ENCODE data around the gene CCNY. TPM values are rescaled to one million over a fixed set of nuclear protein-coding genes. Genes with fewer than 3 reads are reported as not detected.
"Not testable (repeated sequence)": the region's sequence is repeated elsewhere in the genome, so short reads cannot be mapped to it uniquely, and the experiment has no call there.

Gene CCNY
- total RNA-seq, 2 donors from 2014 or later = 54.9 to 60.8 TPM

DNA sequence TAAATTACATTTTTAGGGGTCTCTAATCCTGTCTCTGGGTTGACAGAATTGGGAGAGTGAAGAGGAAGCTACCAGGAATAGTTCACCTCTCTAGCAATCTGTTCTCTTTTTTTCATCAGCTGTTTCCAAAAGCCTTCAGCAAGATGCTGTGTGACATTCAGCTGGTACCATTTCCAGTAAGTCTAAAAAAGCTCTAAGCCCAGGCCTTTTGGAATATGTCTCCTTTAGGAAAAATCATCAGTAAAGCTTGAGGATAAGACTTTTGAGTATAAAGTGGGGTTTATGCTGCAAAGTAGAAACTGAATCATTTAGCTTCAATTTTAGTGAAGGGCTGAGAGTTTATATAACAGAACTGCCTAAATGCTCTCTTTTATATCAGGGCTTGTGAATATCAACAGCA lies 81.5 kb downstream of the CCNY start:
- Mint-ChIP-seq H3K27me3 (no peaks in the 10 kb centered on the region), H3K36me3 (no peaks in the 10 kb centered on the region), H3K9me3 (no peaks in the 10 kb centered on the region), H3K27ac (no peak overlapping the region), H3K4me3 (no peak overlapping the region), H3K4me1 (ENCODE audit: low read depth in 2 of 2) (peaks cover 48 to 50% of the 10 kb centered on the region in 2 donors)
- DNase-seq (ENCODE audit: low spot score) (no peak), ATAC-seq (no peak)

DNA sequence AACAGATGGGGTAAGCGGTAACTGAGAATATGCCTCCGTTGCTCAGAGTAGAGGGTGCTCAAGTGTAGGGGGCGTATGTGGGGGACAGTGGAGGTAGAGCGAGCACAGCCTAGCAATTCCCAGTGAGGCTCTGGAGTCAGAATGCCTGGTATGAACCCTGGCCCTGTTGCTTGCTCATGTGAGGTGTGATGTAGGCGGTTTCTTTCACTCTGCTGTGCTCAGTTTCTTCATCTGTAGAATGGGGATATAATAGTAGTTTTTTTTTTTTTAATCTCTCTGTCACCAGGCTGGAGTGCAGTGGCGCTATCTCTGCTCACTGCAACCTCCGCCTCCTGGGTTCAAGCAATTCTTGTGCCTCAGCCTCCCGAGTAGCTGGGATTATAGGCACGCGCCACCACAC lies 82.3 kb downstream of the CCNY start:
- not testable (repeated sequence) for H3K36me3 Mint-ChIP-seq; ATAC-seq; H3K27ac Mint-ChIP-seq; H3K4me3 Mint-ChIP-seq; DNase-seq (ENCODE audit: low spot score); H3K27me3 Mint-ChIP-seq; H3K9me3 Mint-ChIP-seq
- peaks cover 48 to 50% of the 10 kb centered on the region in 2 donors for H3K4me1 Mint-ChIP-seq (ENCODE audit: low read depth in 2 of 2)

DNA sequence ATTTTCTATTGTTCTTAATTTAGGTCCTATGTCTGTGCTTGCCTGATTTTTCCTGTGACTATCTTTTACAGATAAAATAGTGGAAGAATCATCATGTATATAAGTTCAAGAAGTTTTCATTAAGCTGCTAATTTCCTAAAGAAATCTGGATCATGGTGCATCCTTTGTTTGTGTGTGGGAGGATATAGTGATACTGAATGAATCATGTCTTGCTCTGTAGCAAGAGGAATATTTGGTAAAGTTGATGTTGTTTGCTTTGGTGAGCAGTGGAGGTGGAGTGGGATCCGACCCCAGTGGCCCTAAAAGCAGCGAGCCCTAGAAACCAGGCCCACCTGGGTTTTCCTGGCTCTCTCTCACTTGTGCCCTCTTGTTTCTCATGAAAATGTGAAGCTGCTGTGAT lies 83.7 kb downstream of the CCNY start:
- H3K9me3 Mint-ChIP-seq = no peaks in the 10 kb centered on the region
- peaks cover 39 to 40% of the 10 kb centered on the region in 2 donors for H3K4me1 Mint-ChIP-seq (ENCODE audit: low read depth in 2 of 2)
- H3K4me3 Mint-ChIP-seq = no peak overlapping the region
- ATAC-seq (no peak), DNase-seq (ENCODE audit: low spot score) (no peak)
- no peaks in the 10 kb centered on the region for H3K36me3 Mint-ChIP-seq
- no peaks in the 10 kb centered on the region for H3K27me3 Mint-ChIP-seq
- no peak overlapping the region for H3K27ac Mint-ChIP-seq

DNA sequence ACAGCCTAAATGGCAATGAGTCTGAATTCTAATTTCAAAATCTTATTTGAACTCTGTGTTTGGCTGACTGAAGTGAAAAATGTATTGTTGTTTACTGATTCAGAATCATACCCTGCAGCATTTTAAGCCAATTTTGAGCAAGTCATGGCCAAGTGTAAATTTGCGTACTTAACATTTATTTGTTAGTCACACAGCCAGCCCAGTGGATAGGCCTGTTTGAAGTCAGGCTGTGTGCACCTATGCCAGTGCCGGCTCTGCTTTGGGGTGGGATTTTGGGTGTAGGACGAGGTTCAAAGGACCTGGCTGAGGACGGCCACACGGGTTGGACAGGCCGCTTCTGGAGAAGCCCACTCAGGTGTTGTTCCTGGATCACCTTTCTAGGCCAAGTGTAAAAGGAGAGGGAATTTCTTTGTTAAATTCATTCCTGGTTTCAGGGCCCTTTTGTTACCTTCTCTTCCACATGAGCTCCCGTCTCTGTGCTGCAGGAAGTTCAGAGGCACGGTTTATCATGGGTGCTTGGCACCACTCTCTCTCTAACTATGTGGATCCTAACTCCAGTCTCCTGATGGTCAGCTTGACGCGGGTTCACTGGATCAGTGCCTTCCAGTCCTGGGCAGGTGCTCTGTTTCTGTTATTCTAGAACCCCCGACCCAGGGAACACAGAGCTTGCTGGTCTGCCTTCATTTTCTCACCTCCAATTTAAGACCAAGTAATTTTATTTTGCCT lies 84.7 kb downstream of the CCNY start:
- Mint-ChIP-seq H3K4me1 (ENCODE audit: low read depth in 2 of 2) (peaks cover 36 to 38% of the 10 kb centered on the region in 2 donors), H3K4me3 (no peak overlapping the region), H3K9me3 (no peaks in the 10 kb centered on the region), H3K27ac (no peak overlapping the region), H3K36me3 (no peaks in the 10 kb centered on the region), H3K27me3 (no peaks in the 10 kb centered on the region)
- no peak for DNase-seq (ENCODE audit: low spot score)
- ATAC-seq = no peak

DNA sequence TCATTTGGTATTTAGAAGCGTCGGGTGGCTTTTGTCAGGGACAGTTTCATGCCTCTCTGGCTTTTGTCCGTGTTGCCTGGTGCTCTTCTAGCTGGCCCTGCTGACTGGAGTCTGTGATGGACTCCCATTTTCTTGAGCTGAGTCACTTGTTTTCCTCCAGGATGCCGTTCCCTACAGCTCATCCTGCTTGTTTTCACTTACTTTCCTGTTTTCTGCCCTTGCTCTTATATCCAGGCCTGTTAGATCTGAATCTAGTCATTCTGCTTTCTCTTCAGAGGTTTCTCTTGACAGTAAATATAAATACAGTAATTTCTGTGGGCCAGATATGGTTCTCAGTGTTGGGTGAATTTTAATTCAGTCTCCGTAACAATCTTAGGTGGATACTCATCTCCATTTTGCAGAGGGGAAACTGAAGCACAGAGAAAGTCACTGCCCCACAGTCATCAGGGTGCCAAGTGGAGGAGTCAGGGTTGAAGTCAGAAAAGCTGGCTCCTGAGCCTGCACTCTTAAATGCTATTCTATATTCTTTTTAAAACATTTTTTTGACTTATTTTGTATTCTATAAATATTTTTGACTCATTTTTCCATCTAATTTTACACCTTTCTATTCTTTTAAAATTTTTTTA lies 85.4 kb downstream of the CCNY start:
- DNase-seq (ENCODE audit: low spot score) (no peak), ATAC-seq (no peak)
- H3K36me3 Mint-ChIP-seq = no peaks in the 10 kb centered on the region
- H3K9me3 Mint-ChIP-seq = no peaks in the 10 kb centered on the region
- no peak overlapping the region for H3K4me3 Mint-ChIP-seq
- no peak overlapping the region for H3K27ac Mint-ChIP-seq
- H3K27me3 Mint-ChIP-seq = no peaks in the 10 kb centered on the region
- H3K4me1 Mint-ChIP-seq (ENCODE audit: low read depth in 2 of 2) = peaks cover 35 to 37% of the 10 kb centered on the region in 2 donors

DNA sequence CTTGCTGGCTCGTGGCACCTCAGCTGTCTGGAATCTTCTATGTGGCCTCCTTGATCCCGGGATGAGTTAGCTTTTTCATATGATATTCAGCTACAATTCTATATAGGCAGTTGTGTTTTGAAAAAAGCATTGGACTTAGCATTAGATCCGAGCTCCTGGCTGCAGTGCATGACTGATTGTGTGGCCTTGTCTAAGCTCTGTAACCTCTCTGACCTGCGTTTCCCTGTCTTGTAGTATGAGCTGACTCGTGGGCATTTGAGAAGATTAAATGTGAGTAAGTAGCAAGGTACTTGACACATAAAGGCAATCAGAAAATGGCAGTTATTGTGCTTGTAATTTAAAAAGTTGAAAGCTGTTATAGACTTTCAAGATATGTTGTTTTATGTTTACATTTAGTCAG lies 85.9 kb downstream of the CCNY start:
- H3K4me3 Mint-ChIP-seq = no peak overlapping the region
- DNase-seq (ENCODE audit: low spot score) = no peak
- no peak for ATAC-seq
- no peaks in the 10 kb centered on the region for H3K9me3 Mint-ChIP-seq
- H3K27ac Mint-ChIP-seq = no peak overlapping the region
- peaks cover 36 to 39% of the 10 kb centered on the region in 2 donors for H3K4me1 Mint-ChIP-seq (ENCODE audit: low read depth in 2 of 2)
- no peaks in the 10 kb centered on the region for H3K27me3 Mint-ChIP-seq
- no peaks in the 10 kb centered on the region for H3K36me3 Mint-ChIP-seq

DNA sequence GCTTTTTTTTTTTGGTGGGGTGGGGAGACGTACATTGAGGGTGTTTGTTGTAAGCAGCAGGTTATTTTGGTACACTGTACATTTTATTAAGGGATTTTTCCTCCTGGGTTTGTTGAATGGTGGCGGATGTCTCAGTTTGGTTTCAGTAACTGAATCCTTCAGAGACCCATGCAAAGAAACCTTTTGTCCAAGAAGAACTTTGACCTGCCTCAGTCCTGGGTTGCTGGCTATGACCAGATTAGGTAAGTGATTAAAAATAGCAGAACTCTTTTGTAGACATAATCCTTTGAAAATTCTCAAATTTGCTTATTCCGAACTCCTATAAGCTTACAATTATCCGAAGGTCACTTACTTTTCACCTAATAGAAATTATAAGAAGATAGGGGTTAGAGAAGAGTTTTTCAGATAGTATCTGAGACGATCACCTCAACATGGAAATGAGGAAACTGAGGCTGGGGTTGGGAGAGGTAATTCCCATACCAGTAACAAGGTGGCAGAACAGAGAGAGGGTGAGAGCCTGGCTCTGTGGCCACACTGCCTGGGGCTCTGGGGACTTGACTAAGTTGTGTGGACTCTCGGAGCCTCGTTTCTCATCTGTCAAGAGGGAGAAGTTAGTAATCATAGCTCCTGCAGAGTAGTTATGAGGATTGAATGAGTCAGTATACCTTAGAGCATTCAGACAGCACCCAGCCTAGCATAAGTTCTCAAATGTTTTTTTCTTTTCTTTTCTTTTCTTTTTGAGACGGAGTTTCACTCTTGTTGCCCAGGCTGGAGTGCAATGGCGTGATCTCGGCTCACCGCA lies 87.4 kb downstream of the CCNY start:
- no peak overlapping the region for H3K4me3 Mint-ChIP-seq
- H3K36me3 Mint-ChIP-seq = no peaks in the 10 kb centered on the region
- peaks cover 44 to 45% of the 10 kb centered on the region in 2 donors for H3K4me1 Mint-ChIP-seq (ENCODE audit: low read depth in 2 of 2)
- H3K27ac Mint-ChIP-seq = no peak overlapping the region
- no peak for DNase-seq (ENCODE audit: low spot score)
- no peaks in the 10 kb centered on the region for H3K27me3 Mint-ChIP-seq
- H3K9me3 Mint-ChIP-seq = no peaks in the 10 kb centered on the region
- no peak for ATAC-seq

DNA sequence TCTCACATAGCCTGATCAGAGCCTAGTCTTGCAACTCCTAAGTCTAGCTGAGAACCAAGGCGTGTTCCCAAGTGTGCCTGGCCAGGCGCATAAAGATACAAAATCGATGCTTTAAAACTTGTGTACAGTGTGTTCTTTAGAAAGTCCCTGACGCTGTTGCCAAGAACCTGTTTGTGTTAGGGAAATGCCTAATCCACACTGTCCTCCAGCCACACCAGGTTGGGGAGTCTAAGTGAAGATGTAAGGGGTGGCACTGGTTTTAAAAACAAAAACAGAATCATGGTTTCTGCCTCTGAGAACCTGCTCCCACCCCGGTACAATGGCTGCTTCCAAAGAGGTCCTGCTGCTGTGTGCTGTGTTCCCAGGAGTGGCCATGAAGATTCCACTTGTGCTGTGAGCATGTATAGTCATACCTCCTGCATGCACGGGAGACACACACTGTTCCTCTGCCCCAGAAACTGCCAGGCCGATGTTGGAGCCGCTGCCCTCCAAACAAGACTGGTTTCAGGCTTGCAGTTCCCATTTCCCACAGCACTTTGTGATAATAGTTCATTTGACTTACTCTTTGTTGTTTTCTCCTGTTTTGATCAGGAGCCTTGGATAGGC lies 88.5 kb downstream of the CCNY start:
- no peak overlapping the region for H3K27ac Mint-ChIP-seq
- H3K36me3 Mint-ChIP-seq = no peaks in the 10 kb centered on the region
- ATAC-seq (no peak), DNase-seq (ENCODE audit: low spot score) (no peak)
- no peaks in the 10 kb centered on the region for H3K9me3 Mint-ChIP-seq
- H3K4me3 Mint-ChIP-seq = no peak overlapping the region
- H3K27me3 Mint-ChIP-seq = no peaks in the 10 kb centered on the region
- H3K4me1 Mint-ChIP-seq (ENCODE audit: low read depth in 2 of 2) = peaks cover 39 to 42% of the 10 kb centered on the region in 2 donors

DNA sequence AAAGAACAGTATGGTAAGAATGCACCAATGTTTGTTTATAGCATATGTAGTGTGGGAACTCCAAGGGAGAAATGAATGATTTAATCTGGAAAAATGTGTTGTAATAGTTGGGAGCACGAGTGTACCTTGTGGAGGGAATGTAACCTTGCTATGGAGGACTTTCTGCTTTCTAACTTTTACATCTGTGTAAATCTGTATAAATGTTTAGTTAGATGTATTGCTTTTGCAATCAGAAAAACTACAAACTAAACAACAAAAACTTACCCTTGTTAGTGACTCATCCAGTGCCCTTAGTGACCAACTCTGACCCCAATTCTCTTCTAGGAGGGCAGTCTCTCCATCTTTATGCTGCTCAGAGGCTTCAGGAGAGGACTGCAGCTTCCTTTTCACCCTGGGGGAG lies 89.3 kb downstream of the CCNY start:
- no peak overlapping the region for H3K27ac Mint-ChIP-seq
- H3K4me1 Mint-ChIP-seq (ENCODE audit: low read depth in 2 of 2) = peaks cover 33 to 41% of the 10 kb centered on the region in 2 donors
- DNase-seq (ENCODE audit: low spot score) (no peak), ATAC-seq (no peak)
- no peak overlapping the region for H3K4me3 Mint-ChIP-seq
- no peaks in the 10 kb centered on the region for H3K9me3 Mint-ChIP-seq
- no peaks in the 10 kb centered on the region for H3K36me3 Mint-ChIP-seq
- H3K27me3 Mint-ChIP-seq = no peaks in the 10 kb centered on the region

DNA sequence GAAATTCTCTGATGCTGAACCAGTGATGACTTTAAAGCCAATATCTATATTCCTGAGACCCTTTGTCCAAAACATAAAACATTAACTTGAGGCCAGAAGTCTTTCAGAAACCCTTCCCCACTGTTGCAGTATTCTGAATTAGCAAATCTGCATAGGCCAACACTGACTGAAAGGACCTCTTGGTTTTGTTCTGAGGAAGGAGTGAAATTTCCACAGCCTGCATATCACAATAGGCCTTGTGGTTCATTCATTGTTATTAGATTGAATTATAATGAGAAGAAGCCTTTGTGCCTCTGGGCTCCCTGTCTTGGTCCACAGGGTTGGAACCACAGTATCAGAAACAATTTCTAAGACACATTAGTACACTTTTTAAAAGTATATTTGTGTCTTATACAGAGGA lies 90.3 kb downstream of the CCNY start:
- Mint-ChIP-seq H3K4me1 (ENCODE audit: low read depth in 2 of 2) (peaks cover 32 to 39% of the 10 kb centered on the region in 2 donors), H3K9me3 (no peaks in the 10 kb centered on the region), H3K4me3 (no peak overlapping the region), H3K27me3 (no peaks in the 10 kb centered on the region), H3K36me3 (no peaks in the 10 kb centered on the region), H3K27ac (peak overlapping the region in 1 of 2 donors; percentile 14)
- no peak for DNase-seq (ENCODE audit: low spot score)
- no peak for ATAC-seq

DNA sequence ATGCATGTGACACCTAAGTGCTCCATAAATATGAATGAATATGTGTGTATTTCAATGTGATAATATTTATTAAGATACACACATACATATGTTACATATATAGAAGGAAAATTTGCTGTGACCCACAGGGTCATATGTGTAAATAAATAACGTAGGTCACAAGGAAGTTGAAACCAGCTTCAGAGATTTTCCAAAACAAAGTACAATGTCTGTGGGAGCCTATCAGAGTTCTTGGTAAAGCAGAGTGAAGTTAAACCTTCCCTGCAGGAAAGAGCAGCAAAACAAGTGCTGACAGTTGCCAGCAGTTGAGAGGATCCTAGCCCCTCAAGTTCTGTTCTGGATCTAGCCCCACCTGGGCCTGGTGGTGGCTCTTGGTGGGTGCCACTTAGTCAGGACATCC lies 91.2 kb downstream of the CCNY start:
- H3K4me3 Mint-ChIP-seq = no peak overlapping the region
- no peaks in the 10 kb centered on the region for H3K9me3 Mint-ChIP-seq
- no peak overlapping the region for H3K27ac Mint-ChIP-seq
- H3K4me1 Mint-ChIP-seq (ENCODE audit: low read depth in 2 of 2) = peaks cover 39 to 40% of the 10 kb centered on the region in 2 donors
- DNase-seq (ENCODE audit: low spot score) = no peak
- no peaks in the 10 kb centered on the region for H3K27me3 Mint-ChIP-seq
- no peaks in the 10 kb centered on the region for H3K36me3 Mint-ChIP-seq
- ATAC-seq = no peak

DNA sequence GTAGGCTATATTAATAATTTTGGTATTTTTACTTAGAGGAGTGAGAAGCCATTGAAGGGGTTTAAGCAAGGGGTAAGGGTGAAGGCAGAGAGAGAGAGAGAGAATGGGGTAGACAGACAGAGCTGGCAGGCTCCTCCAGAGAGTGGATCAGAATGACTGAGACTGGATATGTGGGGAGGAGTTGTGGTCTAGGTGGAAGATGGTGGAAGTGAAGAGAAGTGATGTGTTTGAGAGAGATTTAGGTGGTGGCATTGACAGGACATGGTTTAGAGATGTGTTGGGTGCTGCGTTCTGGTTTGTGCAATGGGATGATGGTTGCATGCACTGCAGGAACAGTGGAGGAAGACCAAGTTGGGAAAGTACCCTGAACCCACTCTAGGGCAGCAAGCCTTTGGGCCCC lies 92.2 kb downstream of the CCNY start:
- H3K4me1 Mint-ChIP-seq (ENCODE audit: low read depth in 2 of 2) = peaks cover 40 to 45% of the 10 kb centered on the region in 2 donors
- H3K27me3 Mint-ChIP-seq = no peaks in the 10 kb centered on the region
- DNase-seq (ENCODE audit: low spot score) = no peak
- no peaks in the 10 kb centered on the region for H3K9me3 Mint-ChIP-seq
- H3K4me3 Mint-ChIP-seq = peak overlapping the region; percentile 6
- peak overlapping the region in 1 of 2 donors; percentile 30 for H3K27ac Mint-ChIP-seq
- no peaks in the 10 kb centered on the region for H3K36me3 Mint-ChIP-seq
- ATAC-seq = peak; percentile 73 to 88

DNA sequence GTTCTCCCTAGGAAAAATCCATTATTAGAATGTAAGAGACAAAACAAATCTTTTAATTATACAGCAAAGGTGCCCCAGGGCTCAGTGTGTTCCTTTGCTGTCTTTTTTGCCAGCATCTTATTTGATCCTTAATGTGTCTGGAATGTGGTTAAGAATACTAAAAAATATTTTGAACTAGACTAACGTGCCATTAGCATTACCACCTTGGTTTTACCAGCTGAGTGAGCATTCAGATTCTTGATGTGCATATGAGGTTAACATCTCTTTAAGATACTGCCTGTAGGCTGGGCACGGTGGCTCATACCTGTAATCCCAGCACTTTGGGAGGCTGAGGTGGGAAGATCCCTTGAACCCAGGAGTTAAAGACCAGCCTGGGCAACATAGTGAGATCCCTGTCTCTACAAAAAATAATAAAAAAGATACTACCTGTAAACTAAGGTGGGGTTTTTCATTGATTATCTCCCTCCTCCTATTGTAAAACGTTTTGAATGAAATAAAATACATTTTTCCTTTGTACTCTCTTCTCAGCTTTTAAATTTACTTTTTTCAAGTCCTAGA lies 96.6 kb downstream of the CCNY start:
- Mint-ChIP-seq H3K27me3 (no peaks in the 10 kb centered on the region), H3K9me3 (no peaks in the 10 kb centered on the region), H3K4me1 (ENCODE audit: low read depth in 2 of 2) (peaks cover 41 to 53% of the 10 kb centered on the region in 2 donors), H3K27ac (no peak overlapping the region), H3K4me3 (no peak overlapping the region), H3K36me3 (peaks cover 11% of the 10 kb centered on the region)
- no peak for ATAC-seq
- DNase-seq (ENCODE audit: low spot score) = no peak

All from natural killer cell treated with Interleukin-12 subunit alpha and Interleukin-12 subunit beta and Interleukin-15 and Interleukin-18, amount 100 ng/mL, for 72 hours (primary cell).